Measurements from ENCODE around the gene OR2F1.

Gene OR2F1

GRCh38 chr7:143954544-143954943 is at the start of gene OR2F1:
TSS of gene OR2F1 (plus strand) at chr7:143954844. CDS start at chr7:143959971, 5,127 bp downstream.
- DNase-seq (ENCODE audit: low read depth): no peak

DNA sequence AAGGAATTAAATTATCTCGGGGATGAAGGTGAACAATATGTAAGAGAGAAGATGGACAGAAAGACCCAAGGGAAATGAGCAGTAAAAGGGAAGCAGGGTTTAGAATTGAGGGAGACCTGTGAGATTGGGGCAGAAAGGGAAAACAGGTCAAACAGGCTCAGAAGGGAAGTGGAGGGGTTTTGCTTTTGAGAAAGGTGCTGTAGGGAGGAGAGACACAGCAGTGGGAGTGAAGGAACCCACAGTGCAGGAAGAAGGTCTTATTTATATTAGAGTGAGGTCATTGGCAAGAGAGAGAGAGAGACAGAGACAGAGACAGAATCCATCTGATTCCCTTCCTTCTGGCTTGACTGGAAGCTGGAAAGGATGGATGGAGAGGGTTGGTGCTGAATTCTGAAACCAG is 49.1 kb upstream of the OR2F1 start:
- no peak for DNase-seq (ENCODE audit: low read depth)

GRCh38 chr7:143906151-143906550 is 48.5 kb upstream of the OR2F1 start:
- DNase-seq (ENCODE audit: low read depth): no peak

DNA sequence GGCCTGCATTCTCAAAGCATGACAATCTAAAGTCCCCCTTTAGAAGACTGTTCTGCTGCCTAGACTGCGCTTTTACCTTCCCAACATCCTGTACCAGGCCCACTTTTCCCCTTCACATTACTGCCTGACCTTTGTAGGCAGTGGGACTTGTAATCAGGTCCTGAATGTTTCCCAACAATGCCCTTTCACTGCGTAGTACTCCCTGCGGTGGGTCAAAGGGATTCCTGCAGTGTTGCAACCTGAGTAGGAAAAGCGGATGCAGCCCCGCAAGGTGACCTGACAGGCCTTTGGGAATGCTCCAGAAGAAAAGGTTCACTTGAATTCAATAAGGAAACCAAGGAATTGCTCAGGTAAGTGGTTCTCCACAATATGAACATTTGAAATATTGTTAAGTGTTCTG is 47.7 kb upstream of the OR2F1 start:
- no peak for DNase-seq (ENCODE audit: low read depth)

GRCh38 chr7:143908120-143908519 is 46.5 kb upstream of the OR2F1 start:
- DNase-seq (ENCODE audit: low read depth): no peak

GRCh38 chr7:143909863-143910262 is 44.8 kb upstream of the OR2F1 start:
- DNase-seq (ENCODE audit: low read depth): no peak

DNA sequence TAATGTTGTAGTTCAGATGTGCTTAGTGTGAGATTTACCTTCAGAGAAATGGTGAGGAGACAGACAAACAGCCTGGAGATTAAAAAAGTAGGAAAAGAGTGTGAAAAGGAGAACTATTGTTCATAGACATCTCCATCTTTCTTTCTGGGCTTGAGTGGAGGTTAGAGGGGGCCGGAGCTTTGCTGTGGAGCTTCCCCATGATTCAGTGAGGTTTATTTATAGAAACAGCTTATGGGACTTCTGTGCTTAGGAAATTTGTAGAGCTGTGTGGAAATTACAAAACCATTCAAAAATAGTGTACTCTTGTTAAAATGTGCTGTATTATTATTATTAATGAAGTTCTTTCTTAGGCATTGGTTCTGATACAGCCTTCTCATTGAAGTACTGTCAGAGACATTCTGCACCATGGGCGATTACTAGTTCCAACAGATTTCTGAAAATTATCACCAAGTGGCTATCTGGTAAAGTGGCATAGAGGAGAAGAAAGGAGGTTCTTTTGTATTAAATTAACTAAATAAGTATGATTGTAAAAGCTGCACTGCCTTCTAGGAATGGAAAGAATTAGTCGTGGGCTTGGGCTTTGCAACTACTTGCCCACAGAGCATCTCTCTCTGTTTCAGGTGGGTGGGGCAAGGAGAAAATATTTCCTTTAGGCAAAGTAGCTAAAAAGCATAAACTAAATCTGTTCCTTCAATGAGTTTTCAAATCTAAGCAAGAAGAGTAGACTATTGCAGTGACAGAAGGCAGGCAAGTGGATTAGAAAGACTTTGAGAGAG is 44.0 kb upstream of the OR2F1 start:
- no peak for DNase-seq (ENCODE audit: low read depth)

DNA sequence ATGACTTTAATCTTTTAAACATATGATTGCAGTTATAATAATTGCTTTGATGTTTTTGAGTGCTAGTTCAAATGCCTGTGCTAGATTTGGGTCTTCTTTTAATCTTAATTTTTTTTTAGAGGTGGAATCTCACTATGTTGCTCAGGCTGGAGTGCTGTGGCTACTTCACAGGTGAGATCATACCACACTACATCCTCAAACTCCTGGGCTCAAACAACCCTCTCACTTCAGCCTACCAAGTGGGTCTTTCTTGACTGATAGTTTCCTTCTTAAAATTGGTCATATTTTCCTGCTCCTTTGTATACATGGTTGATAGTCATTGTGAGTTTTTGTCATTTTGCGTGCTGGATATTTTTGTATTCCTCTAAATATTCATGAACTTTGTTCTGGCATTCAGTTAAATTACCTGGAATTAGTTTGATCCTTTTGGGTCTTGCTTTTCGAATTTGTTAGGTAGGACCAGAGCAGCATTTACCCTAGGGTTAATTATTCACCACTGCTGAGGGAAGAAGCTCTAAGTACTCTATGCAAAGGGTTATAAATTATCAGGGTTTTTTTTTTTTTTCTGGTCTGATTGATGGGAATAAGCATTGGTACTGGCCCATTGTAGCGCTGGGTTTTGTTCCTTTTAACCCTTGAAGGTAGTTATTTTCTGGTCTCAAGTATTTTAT is 40.6 kb upstream of the OR2F1 start:
- no peak for DNase-seq (ENCODE audit: low read depth)

DNA sequence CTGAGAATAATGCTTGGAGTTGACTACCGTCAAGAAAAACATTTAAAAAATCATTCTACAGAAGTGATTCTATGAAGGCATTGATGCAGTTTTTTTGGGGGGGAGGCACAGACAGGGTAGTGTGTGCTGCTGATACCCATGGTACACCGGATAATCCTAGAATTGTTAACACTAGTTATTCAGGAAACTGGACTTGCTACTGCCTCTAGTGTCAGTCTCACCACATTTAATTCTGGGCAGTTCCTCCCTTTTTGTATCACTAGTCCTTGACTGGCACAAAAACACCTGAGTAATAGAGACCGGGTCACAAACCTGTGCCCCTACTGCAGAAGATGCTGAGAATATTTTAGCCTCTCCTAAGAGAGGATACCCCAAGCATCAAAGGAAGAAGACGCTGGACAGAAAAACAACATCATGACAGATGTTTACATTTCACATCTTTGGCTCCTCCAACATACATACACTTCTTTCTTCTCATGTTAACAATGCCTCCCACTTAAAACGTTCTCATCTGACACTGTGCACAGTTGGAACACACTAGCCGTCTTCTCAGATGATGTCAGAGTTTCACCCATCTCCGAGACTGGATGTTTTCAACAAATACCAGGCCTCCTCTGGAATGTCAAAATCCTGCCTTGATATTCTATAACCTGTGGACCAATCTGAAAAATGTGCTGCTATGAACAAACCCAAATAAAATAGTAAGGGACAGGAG is 39.5 kb upstream of the OR2F1 start:
- no peak for DNase-seq (ENCODE audit: low read depth)

DNA sequence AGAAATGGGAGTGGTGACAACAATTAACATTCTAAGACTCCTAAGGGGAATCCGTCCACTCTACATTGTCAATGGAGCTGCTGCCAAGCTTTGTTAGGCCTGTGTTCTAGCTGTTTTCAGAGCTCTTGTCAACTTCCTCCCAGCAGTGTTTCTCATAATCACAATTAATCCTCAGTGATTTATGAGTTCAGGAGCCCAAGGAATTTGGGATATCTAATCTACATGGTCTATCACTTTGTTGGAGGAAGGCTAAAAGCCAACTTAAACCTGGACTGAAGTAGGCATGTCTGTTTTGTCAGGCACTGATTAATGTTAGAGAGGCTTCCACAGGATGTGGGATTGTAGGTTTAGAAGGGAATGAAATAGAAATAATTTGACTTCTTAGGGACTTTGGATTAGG is 29.8 kb upstream of the OR2F1 start:
- DNase-seq (ENCODE audit: low read depth): no peak

DNA sequence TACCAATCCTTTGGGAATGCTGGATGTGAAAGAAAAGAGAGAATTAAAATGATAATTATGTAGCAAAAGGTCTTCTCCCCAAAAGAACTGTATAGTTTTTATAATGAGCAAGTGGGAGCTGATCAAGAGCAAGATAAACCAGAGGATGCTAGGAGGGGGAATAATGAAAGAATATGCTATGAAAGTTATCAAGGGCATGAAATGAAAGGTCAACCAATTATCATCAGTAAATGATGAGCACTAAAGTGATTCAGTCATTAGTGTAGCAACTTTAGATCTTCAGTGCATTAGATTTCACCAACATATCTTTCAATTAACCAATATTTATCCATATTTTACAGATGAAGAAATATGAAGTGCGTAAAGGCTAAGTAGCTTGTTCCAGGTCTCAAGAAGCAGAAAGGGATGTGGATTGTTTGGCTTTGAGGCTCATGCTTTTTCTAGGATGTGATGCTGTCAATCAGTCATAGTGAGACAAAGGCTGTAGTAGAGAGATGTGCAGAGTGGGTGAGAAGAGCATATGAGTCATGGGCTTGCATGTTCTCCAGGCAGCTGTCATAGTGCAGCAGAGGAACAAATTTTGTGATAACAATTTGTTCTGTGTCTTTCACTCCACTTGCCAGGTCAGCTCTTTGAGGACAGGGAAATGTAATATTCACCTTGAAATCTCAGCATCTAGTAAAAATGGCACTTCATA is 25.3 kb upstream of the OR2F1 start:
- no peak for DNase-seq (ENCODE audit: low read depth)

DNA sequence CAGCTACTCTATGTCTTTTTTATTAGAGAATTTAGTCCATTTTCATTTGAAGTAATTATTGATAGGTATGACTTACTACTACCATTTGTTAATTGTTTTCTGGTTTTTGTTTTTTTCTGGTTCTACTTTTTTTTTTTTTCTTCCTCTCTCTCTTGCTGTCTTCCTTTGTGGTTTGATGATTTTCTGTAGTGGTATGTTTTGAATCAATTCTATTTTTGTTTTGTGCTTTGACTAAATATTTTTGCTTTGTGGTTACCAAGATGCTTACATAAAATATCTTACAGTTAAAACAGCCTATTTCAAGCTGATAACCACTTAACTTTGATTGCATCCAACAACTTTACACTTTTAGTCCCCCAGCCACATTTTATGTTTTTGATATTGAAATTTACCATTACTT is 22.9 kb upstream of the OR2F1 start:
- no peak for DNase-seq (ENCODE audit: low read depth)

DNA sequence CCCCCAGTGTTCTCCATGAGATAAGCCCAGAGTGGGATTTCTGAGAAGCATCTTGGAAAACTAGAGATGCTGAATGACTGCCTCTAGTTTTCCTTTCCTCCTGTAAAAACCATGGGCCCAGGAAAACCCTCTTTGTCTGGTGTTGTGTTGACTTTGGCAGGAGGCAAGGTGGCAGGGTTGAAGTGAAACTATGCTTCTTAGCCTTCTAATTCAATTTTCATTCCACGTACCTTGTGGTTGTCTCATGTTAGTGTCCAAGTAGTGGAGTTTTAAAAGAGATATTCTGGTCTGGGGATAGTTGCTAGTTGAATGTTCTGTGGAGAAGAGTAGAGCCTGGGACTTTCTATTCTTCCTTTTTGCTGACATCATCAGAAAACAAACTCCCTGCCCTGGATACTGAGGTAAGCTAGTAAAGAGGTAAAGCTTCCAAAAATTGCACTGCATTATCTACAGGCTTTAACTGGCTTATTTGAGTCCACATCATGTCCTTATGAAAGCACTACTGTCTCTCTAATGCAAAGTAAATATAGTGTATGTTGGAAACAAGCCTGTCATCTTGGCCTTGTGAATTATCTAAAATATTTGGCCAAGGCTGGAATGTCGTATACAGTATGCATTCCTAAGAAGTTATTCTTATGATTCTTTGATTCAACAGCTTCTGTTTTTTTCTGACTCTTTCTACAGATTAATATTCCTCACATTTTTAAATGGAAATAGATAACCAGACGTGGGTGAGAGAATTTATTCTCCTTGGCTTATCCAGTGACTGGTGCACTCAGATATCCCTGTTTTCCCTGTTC is 19.9 kb upstream of the OR2F1 start, which contains the start of gene OR2F2:
Gene OR2F2 (plus strand): TSS at position 708 of the 800 bp plus-strand sequence. CDS start 0 bp downstream, at position 708.
- no peak for DNase-seq (ENCODE audit: low read depth)

DNA sequence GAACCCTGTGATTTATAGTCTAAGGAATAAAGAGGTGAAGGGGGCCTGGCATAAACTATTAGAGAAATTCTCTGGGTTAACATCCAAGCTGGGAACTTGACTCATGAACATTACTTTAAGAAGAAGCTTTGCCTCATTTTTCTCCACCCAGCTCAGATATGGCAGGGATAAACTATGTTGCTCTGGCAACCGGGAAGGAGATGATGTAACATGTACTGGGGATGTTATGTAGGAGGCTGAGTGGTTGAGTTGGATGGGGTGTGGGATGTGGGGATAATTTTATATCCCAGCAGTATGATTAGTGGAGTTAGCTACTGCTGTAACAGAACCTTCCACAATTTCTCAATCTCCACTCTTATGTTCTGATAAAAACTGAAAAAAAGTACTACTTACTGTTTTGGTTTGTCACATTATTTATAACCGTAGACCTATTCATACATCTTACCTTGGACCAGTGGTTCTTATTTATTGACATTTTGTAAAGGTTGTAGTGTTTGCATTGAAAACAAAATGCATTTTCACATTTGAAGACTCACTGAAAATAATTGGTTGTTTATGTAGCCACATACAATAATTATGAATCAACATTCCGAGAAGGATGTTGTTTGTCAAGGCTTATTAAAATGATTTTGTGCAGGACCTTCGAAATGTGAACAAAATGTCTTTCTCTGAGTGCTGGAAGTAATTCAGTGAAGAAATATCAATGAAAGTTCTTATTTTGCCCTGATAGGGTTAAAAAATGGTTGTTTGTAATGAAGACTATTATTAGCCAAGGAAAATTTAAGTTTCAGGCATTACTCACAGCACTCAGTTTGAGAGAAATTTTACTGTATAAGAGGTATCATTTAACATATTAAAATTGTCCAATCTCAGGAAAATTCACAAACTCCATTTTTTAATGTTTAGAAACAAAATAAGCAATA is 18.3 kb upstream of the OR2F1 start:
- DNase-seq (ENCODE audit: low read depth): no peak

DNA sequence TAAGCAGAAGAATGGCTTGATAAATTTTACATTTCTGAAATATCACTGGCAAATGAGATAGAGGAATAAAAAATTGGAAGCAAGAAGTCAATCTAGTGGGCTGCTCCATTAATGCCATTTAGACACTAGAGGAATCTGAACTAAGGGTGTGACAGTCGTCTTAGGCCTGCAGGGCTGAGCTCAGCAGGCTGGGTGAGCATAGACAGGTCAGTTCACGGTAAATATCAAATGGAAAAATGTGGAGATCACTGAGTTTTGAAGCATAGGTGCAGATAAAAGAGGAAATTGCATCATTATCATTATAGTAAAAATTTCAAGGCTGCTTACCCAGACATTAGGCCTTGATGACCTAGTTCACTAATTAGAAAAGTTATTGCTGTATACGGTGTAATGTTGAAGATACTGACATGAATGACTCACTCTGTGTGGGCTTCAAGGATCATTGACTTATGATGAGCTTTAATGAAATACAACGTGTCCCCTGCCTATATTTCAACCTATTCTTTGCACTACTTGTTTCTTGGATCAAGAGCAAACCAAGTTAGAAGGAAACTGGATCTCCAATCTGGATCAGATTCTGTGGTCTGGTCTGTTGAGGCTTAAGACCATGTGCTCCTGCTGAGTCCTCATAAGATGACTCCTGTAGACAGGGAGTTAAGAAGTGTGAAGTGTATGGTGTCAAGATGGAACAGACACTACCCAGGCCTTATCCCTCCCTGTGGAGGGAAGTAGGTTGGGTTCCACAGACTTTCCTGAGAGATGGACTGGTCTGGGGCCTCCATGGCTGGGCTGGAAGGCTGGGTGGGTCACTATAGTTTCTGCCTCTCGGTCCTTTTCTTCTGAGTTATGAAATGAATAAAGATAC is 16.0 kb upstream of the OR2F1 start:
- DNase-seq (ENCODE audit: low read depth): no peak

DNA sequence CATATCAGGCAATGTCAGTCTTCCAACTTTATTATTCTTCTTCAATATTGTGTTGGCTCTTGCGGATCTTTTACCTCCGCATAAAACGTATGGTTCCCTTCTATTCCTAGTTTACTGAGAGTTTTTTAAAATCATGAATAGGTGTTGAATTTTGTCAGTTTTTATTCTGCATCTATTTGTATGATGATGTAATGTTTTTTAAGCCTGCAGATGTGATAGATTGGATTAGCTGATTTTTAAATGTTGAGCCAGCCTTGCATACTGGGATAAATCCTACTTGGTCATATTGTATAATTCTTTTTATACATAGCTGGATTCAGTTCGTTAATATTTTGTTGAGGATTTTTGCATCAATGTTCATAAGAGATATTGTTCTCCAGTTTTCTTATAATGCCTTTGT is 9.2 kb upstream of the OR2F1 start:
- no peak for DNase-seq (ENCODE audit: low read depth)

GRCh38 chr7:143947111-143947510 is 7.5 kb upstream of the OR2F1 start:
- no peak for DNase-seq (ENCODE audit: low read depth)

- DNase-seq (ENCODE audit: low read depth): no peak
Observed at GRCh38 chr7:143948733-143949132, 5.9 kb upstream of the OR2F1 start.

DNA sequence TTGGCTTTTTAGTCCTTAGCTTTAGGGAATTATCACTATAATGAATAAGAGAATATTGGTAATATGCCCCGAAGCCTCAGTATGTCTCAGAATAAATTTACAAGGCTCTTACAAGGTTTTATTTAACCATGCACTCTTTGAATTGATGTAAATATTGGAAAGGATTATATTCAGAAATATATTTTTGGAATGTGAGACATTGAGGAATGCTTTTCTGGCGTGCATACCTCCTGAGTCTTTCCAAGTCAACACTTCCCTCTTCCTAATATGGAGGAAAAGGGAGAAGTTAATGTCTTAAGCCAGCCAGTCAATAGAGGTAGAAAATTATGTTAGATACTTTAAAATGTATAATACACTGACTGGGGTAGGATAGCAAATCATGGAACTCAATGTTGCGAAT is 1.2 kb upstream of the OR2F1 start:
- DNase-seq (ENCODE audit: low read depth): no peak

Measured in stimulated activated CD8-positive, alpha-beta memory T cell treated with anti-CD3 and anti-CD28 coated beads, Interleukin-4, amount 100 ng/mL, for 24 hours (primary cell).